Astrocyte of the spinal cord (primary cell): ENCODE results near the gene FNDC1.
A peak's percentile ranks its signal among the peaks of the same experiment; 100 is the strongest.

ENCODE experiments used
- DNase-seq: peaks from one replicate; pipeline ENCODE4 v3.0.0; 2011; ENCODE audit warnings: low read depth, low spot score
- H3K4me3 ChIP-seq: 2 replicates; pipeline ENCODE4 v1.5.1; 2011; ENCODE audit warnings: low read depth, mild to moderate bottlenecking, low read length, moderate library complexity
- in situ Hi-C: cut with HindIII; loops from 2 replicates; pipeline ENCODE4 v1.10.0; 2017; ENCODE audit warnings: low sequenced_read_pairs
- TF ChIP-seq, protein P1 (sequence below): IDR thresholded peaks from 2 replicates; pipeline ENCODE4 v1.5.1; 2012; ENCODE audit warnings: low read depth, mild to moderate bottlenecking, low read length, inconsistent platforms

The FNDC1 gene

DNA sequence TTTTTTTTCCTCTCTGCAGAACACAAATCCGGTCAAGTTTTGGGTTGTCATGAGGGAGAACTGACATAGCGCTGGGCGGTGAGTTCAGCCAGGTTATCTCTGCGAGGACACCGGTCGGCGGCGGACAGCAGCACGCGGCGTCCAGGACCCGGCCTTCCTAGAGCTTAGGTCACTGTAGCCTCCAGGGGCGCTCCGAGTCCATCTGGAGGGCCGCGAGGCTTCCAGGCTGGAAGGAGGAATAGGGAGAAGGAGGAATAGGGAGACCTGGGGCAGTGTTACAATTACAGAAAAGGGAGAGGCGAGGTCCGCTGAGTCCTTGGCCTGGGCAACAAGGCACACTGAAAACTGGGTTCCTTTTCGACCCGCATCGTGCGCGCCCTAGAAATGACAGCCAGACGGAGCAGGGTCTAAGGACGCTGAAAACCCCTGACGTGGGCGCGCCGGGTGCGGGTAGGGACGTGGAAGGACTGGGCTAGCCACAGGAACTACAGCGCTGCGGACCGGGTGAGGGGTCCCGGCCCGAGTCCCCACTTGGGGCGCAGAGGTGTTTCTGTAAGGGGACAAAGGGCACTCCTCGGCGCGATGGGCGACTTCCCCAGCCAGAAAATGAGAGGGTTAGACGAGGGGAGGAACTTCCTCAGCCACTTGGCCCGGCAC is 536 bp upstream of the FNDC1 start:
- TF ChIP-seq, protein P1, sequence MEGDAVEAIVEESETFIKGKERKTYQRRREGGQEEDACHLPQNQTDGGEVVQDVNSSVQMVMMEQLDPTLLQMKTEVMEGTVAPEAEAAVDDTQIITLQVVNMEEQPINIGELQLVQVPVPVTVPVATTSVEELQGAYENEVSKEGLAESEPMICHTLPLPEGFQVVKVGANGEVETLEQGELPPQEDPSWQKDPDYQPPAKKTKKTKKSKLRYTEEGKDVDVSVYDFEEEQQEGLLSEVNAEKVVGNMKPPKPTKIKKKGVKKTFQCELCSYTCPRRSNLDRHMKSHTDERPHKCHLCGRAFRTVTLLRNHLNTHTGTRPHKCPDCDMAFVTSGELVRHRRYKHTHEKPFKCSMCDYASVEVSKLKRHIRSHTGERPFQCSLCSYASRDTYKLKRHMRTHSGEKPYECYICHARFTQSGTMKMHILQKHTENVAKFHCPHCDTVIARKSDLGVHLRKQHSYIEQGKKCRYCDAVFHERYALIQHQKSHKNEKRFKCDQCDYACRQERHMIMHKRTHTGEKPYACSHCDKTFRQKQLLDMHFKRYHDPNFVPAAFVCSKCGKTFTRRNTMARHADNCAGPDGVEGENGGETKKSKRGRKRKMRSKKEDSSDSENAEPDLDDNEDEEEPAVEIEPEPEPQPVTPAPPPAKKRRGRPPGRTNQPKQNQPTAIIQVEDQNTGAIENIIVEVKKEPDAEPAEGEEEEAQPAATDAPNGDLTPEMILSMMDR: peak; percentile 46
- H3K4me3 ChIP-seq: peak overlapping the region; percentile 23
- peak; percentile 31 for DNase-seq
- in situ Hi-C loops: no loop called here

DNA sequence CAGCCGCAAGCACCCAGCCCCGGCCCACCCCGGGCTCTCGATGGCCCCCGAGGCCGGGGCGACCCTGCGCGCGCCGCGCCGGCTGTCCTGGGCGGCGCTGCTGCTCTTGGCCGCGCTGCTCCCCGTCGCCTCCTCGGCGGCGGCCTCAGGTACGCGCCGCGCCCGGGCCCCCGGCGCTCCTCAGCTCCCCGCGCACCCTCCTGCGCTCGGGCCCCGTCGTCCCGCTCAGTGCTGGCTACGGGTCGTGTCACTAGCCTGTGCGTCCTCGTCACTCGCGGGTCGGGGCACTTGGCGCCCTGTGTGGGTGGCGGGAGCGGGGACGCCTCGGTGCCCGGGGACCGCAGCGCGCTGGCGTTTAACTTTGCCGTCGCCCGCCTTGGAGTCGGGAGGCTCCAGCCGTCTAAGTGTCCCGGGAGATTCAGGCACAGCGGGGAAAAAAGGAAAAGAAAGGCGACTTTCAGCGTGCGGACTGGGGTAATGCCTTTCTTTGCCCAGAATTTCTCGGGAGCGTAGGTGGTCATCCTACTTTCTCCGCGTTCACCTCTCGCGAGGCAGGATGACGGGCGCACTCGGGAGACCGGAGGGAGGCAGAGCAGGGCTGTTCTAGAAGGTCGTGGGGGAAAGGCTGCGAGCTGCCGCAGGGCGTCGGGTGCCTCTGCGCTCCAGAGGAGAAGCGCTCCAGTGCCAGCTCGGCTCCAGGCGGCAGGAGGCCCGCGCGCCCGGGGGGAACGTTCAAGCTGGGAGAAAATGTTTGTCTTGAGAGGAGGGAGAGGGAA is 545 bp downstream of the FNDC1 start:
- H3K4me3 ChIP-seq: peak overlapping the region; percentile 31
- in situ Hi-C loops: no loop called here
- TF ChIP-seq, protein P1: no peak
- DNase-seq: peak; percentile 46

GRCh38 chr6:159170333-159170672 is 1.1 kb downstream of the FNDC1 start:
- in situ Hi-C loops: no loop called here
- peak overlapping the region; percentile 31 for H3K4me3 ChIP-seq
- peak; percentile 55 for DNase-seq
- TF ChIP-seq, protein P1: no peak

DNA sequence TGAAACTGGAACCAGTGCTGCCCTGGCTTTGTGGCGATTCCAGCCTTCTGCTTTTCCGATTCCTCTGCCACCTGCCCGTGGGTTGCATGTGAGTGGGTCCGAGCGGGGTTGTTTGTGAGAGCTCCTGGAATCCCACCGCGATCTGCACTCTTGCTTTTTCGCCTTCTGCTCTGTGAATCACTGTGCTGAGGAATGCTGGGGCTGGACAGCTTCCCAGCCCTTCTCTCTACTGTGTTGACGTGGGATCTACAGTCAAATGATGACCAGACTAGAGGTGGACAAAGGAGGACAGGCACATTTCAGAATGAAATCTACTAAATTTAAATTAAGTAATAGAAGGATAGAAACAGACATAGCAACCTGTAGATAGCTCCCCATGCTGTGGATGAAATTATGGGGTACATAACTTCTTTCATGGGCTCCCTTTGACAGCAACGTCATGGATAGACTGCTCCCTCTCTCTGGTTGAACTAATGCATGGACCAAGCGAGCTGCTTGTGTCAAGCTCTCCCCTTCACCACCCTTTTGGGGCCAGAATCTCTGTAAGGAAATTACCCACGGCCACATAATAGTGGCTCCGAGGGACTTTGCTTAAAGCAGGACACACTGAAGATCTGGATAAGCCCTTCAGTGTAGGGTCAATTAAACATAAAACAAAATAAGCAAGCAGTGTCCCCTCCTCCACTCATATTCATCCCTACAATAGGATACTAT is 2.0 kb downstream of the FNDC1 start:
- H3K4me3 ChIP-seq: no peak overlapping the region

DNA sequence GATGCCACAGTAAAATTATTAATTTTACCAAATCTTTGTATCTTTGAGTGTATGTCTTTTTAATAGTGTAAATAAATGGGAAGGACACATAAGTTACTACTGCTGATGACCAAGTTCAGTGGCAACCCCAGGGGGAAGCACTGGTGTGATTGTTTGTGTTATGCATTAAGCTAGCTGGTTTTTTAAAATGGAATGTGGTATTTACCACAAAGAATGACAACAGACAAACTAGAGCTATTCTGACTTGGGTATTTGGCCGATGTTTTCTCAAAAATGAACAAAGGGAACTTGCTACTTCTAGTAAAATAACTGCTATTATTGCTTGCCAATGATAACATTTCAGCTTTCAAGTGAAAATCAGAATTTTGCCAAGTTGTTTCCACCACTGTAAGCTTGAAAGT is 2.9 kb downstream of the FNDC1 start:
- in situ Hi-C loops: no loop called here
- H3K4me3 ChIP-seq: no peak overlapping the region
- peak; percentile 50 for DNase-seq
- TF ChIP-seq, protein P1: no peak

More for the DNA sequence above, 2.0 kb downstream of the FNDC1 start:
- in situ Hi-C loops: no loop called here
- peak; percentile 80 for DNase-seq
- TF ChIP-seq, protein P1: no peak

DNA sequence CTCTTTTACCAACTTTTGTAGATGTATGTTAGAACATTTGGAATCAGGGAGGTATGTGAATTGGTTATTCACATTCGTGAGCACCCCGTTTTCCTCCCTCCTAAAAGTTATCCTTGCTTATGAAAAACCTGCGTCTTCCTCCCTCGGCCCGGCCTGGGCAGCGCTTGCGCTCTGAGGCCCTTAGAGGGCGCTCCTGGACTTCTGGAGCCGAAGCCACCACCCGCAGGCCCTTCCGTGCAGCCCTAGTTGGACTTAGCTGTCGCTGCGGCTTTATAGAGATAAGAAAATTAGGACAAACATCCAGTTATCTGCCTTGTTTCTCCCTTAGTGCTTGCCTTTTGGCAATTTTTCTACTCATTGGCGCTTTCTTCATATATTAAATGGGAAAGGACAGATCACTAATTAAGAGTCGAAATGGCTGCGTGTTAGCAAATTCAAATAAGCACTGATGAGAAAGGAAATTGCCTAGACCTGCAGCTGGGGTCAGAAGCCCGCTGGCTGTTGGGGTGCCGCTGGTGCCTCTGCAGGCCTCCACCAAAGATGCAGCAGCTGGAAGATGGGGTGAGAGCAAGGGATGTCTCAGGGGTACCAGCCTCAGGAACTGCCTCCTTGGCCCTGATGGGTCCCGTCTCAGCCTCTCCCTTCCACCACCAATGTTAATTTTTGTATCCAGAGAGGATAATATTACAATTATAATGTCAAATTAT is 5.2 kb downstream of the FNDC1 start:
- DNase-seq: peak; percentile 73
- in situ Hi-C loops: no loop called here
- H3K4me3 ChIP-seq: no peak overlapping the region
- TF ChIP-seq, protein P1: peak; percentile 100
